H1 (cell line): Measurements from ENCODE around the gene FBN2. TPM values are rescaled to one million over a fixed set of nuclear protein-coding genes. Genes with fewer than 3 reads are reported as not detected.

Source experiments
- CTCF ChIA-PET: fragments of 300-600 bp; sonication (Branson Sonifier 250); formaldehyde crosslinking; loops from one replicate; lab custom pipeline; 2021; ENCODE audit not compliant: partially characterized antibody; lab: Charles Lee
- POLR2A ChIA-PET: fragments of 300-600 bp; sonication (Branson Sonifier 250); formaldehyde crosslinking; loops from one replicate; lab custom pipeline; 2021; ENCODE audit warnings: inconsistent platforms; ENCODE audit not compliant: partially characterized antibody; lab: Charles Lee
- DNase-seq, 2 experiments: peaks; one replicate each; pipeline versions ENCODE4 v3.0.0 to v3.0.0-alpha.2; 2010 to 2022; ENCODE audit warnings: low spot score in 2 of 2, low read depth in 1 of 2, mixed read lengths in 1 of 2
- FAIRE-seq: peaks from 2 replicates; lab custom pipeline; 2011; peaks lifted over from hg19 to GRCh38; lab: Jason Lieb, UNC
- H2AFZ ChIP-seq: 2 replicates; pipeline ENCODE4 v1.8.1; 2012; ENCODE audit warnings: low read length, inconsistent platforms
- H2AK5ac ChIP-seq: 2 replicates; pipeline ENCODE4 v1.6.1; 2013; ENCODE audit warnings: low read depth, low read length
- H2BK120ac ChIP-seq: replicated peaks from 2 replicates; pipeline ENCODE3; 2013; ENCODE audit warnings: low read depth, low read length, inconsistent platforms
- H2BK12ac ChIP-seq: 2 replicates; pipeline ENCODE4 v1.6.1; 2013; ENCODE audit warnings: low read depth, low read length
- H2BK15ac ChIP-seq: 2 replicates; pipeline ENCODE4 v1.6.1; 2013; ENCODE audit warnings: low read length
- H2BK20ac ChIP-seq: 2 replicates; pipeline ENCODE4 v1.6.1; 2013; ENCODE audit warnings: low read length
- H2BK5ac ChIP-seq: 2 replicates; pipeline ENCODE4 v1.6.1; 2013; ENCODE audit warnings: low read depth, low read length
- H3K14ac ChIP-seq: 2 replicates; pipeline ENCODE4 v1.6.1; 2013; ENCODE audit warnings: inconsistent platforms; ENCODE audit not compliant: insufficient read length
- H3K18ac ChIP-seq: 2 replicates; pipeline ENCODE4 v1.6.1; 2013; ENCODE audit warnings: low read length; ENCODE audit errors: extremely low read depth
- H3K23ac ChIP-seq: 2 replicates; pipeline ENCODE4 v1.6.1; 2013; ENCODE audit warnings: inconsistent platforms; ENCODE audit not compliant: insufficient read length
- H3K23me2 ChIP-seq: 2 replicates; pipeline ENCODE4 v1.6.1; 2013; ENCODE audit warnings: low read depth, low read length
- H3K27ac ChIP-seq: 2 replicates; pipeline ENCODE4 v1.6.1; 2011; ENCODE audit warnings: low read depth, low read length, inconsistent platforms
- H3K27me3 ChIP-seq, 4 experiments: replicated peaks in 1 of 4; 1 replicate in 1 of 4; 2 replicates in 3 of 4; pipeline versions ENCODE4 v1.6.1 to v1.8.1; 2011 to 2013; ENCODE audit warnings: low read length in 3 of 4, mild to moderate bottlenecking in 3 of 4, inconsistent platforms in 2 of 4, mixed read lengths in 2 of 4, moderate library complexity in 1 of 4; ENCODE audit not compliant: control insufficient read depth in 3 of 4, insufficient read depth in 3 of 4; ENCODE audit errors: extremely low read depth in 1 of 4
- H3K36me3 ChIP-seq, 4 experiments: 2 replicates each; pipeline versions ENCODE4 v1.6.1 to v1.8.1; 2011 to 2013; ENCODE audit warnings: mild to moderate bottlenecking in 4 of 4, low read length in 3 of 4, moderate library complexity in 2 of 4, control low read depth in 1 of 4, inconsistent platforms in 1 of 4; ENCODE audit not compliant: insufficient read depth in 4 of 4, control insufficient read depth in 2 of 4
- H3K4ac ChIP-seq: replicated peaks from 2 replicates; pipeline ENCODE3; 2013; ENCODE audit warnings: low read length, low read depth, mixed read lengths, inconsistent platforms; ENCODE audit not compliant: insufficient read length
- H3K4me1 ChIP-seq, 4 experiments: replicated peaks in 1 of 4; 1 replicate in 1 of 4; 2 replicates in 3 of 4; pipeline versions ENCODE4 v1.6.1 to v1.8.1; 2011 to 2013; ENCODE audit warnings: low read length in 3 of 4, inconsistent platforms in 2 of 4, mixed read lengths in 1 of 4; ENCODE audit not compliant: insufficient read depth in 4 of 4, control insufficient read depth in 3 of 4
- H3K4me2 ChIP-seq, 2 experiments: 2 replicates each; pipeline versions ENCODE4 v1.6.1 to v1.8.1; 2011 to 2013; ENCODE audit warnings: low read depth in 2 of 2, low read length in 2 of 2, control low read depth in 1 of 2, inconsistent platforms in 1 of 2, mild to moderate bottlenecking in 1 of 2; ENCODE audit not compliant: insufficient read depth in 1 of 2
- H3K4me3 ChIP-seq, 4 experiments: fragments of 200-600, 300-600 bp in 1 of 4; sonication (generic), shearing (Covaris generic), sonication (Bioruptor Twin) in 1 of 4; 2 replicates each; pipeline versions ENCODE4 v1.5.1 to v1.8.1; 2011 to 2016; ENCODE audit warnings: low read length in 4 of 4, low read depth in 3 of 4, control low read depth in 2 of 4, inconsistent platforms in 2 of 4, mild to moderate bottlenecking in 2 of 4, mixed read lengths in 1 of 4, moderate library complexity in 1 of 4; ENCODE audit not compliant: insufficient read depth in 2 of 4; ENCODE audit errors: extremely low read depth in 1 of 4
- H3K56ac ChIP-seq: replicated peaks from 2 replicates; pipeline ENCODE3; 2013; ENCODE audit warnings: low read depth, mild to moderate bottlenecking, mixed read lengths, low read length, inconsistent platforms; ENCODE audit not compliant: insufficient read length
- H3K79me1 ChIP-seq: 2 replicates; pipeline ENCODE4 v1.6.1; 2013; ENCODE audit warnings: low read depth, low read length, control low read depth
- H3K79me2 ChIP-seq, 2 experiments: 2 replicates each; pipeline versions ENCODE4 v1.6.1 to v1.8.1; 2012 to 2013; ENCODE audit warnings: low read length in 2 of 2, mild to moderate bottlenecking in 2 of 2, inconsistent platforms in 1 of 2; ENCODE audit not compliant: insufficient read depth in 2 of 2, control insufficient read depth in 1 of 2
- H3K9ac ChIP-seq, 4 experiments: replicated peaks in 1 of 4; 1 replicate in 1 of 4; 2 replicates in 3 of 4; pipeline versions ENCODE4 v1.6.1 to v1.8.1; 2011 to 2013; ENCODE audit warnings: low read depth in 3 of 4, low read length in 3 of 4, control low read depth in 2 of 4, mild to moderate bottlenecking in 2 of 4, moderate library complexity in 2 of 4, inconsistent platforms in 1 of 4; ENCODE audit errors: extremely low read depth in 1 of 4
- H3K9me3 ChIP-seq, 2 experiments: 2 replicates each; pipeline versions ENCODE4 v1.6.1 to v1.8.1; 2012 to 2013; ENCODE audit warnings: mild to moderate bottlenecking in 2 of 2, moderate library complexity in 2 of 2, control low read depth in 1 of 2, inconsistent platforms in 1 of 2, low read depth in 1 of 2, low read length in 1 of 2, mixed read lengths in 1 of 2; ENCODE audit not compliant: insufficient read depth in 2 of 2
- H4K20me1 ChIP-seq, 2 experiments: replicated peaks in 1 of 2; 2 replicates each; pipeline versions ENCODE3 to v1.8.1; 2011 to 2013; ENCODE audit warnings: inconsistent platforms in 2 of 2, low read length in 2 of 2, mild to moderate bottlenecking in 1 of 2; ENCODE audit not compliant: insufficient read depth in 2 of 2, control insufficient read depth in 1 of 2
- H4K5ac ChIP-seq: 2 replicates; pipeline ENCODE4 v1.6.1; 2013; ENCODE audit warnings: low read length, low read depth, mixed read lengths, inconsistent platforms; ENCODE audit not compliant: insufficient read length
- H4K8ac ChIP-seq: 2 replicates; pipeline ENCODE4 v1.8.0; 2013; ENCODE audit warnings: mild to moderate bottlenecking, moderate library complexity, low read length, inconsistent platforms; ENCODE audit not compliant: insufficient read depth; ENCODE audit errors: extremely low read depth
- H4K91ac ChIP-seq: replicated peaks from 2 replicates; pipeline ENCODE3; 2013; ENCODE audit warnings: low read length, mixed read lengths, inconsistent platforms; ENCODE audit not compliant: insufficient read length
- ASH2L ChIP-seq: fragments of 200-600, 300-600 bp; sonication (generic); IDR thresholded peaks from one replicate; pipeline ENCODE4 v1.7.1; 2017; ENCODE audit warnings: low read length
- CBX5 ChIP-seq: fragments of 300-800, 300-1000 bp; sonication (generic); IDR thresholded peaks from 2 replicates; pipeline ENCODE4 v1.7.1; 2016; ENCODE audit warnings: antibody characterized with exemption, low read length, low read depth
- CHD1 ChIP-seq: IDR thresholded peaks from 2 replicates; pipeline ENCODE4 v1.6.1; 2012; ENCODE audit warnings: low read depth, low read length, improper control_type of control experiment
- CREB1 ChIP-seq: IDR thresholded peaks from 2 replicates; pipeline ENCODE4 v1.6.1; 2012; ENCODE audit warnings: inconsistent platforms
- E2F6 ChIP-seq: IDR thresholded peaks from 2 replicates; pipeline ENCODE4 v1.6.1; 2012; ENCODE audit warnings: inconsistent platforms
- HDAC6 ChIP-seq: IDR thresholded peaks from one replicate; pipeline ENCODE4 v1.7.1; 2012; ENCODE audit warnings: low read depth, mild to moderate bottlenecking, inconsistent platforms, low read length, moderate library complexity
- NANOG ChIP-seq: IDR thresholded peaks from 2 replicates; pipeline ENCODE4 v1.6.1; 2011; ENCODE audit warnings: low read length, low read depth, mild to moderate bottlenecking, inconsistent platforms; ENCODE audit not compliant: insufficient read depth, poor library complexity, severe bottlenecking
- RXRA ChIP-seq: IDR thresholded peaks from 2 replicates; pipeline ENCODE4 v1.6.1; 2011; ENCODE audit warnings: low read depth, mild to moderate bottlenecking, low read length, moderate library complexity; ENCODE audit not compliant: insufficient read depth
- SIRT6 ChIP-seq: IDR thresholded peaks from one replicate; pipeline ENCODE4 v1.7.1; 2012; ENCODE audit warnings: low read length, inconsistent platforms
- SP4 ChIP-seq: IDR thresholded peaks from 2 replicates; pipeline ENCODE4 v1.6.1; 2012; ENCODE audit warnings: low read length, inconsistent platforms
- SRF ChIP-seq: IDR thresholded peaks from 2 replicates; pipeline ENCODE4 v1.6.1; 2011; ENCODE audit warnings: mild to moderate bottlenecking, low read depth, low read length, moderate library complexity
- TAF1 ChIP-seq: IDR thresholded peaks from 2 replicates; pipeline ENCODE4 v1.6.1; 2011; ENCODE audit warnings: mild to moderate bottlenecking, low read depth, low read length
- ZNF274 ChIP-seq: IDR thresholded peaks from 2 replicates; pipeline ENCODE4 v1.7.0; 2012; ENCODE audit warnings: low read length, borderline replicate concordance; ENCODE audit errors: extremely low read depth
- WGBS, 2 experiments: shearing (Covaris generic) in 1 of 2; methylation state at CpG; one replicate each; pipeline versions ENCODE4 v1.1.6 to v1.1.7; 2013 to 2015; ENCODE audit warnings: low lambda C conversion rate in 2 of 2, mixed read lengths in 2 of 2, inconsistent platforms in 1 of 2, low coverage in 1 of 2, missing lambda C conversion rate in 1 of 2; ENCODE audit not compliant: insufficient replicate concordance in 2 of 2, insufficient coverage in 1 of 2, insufficient read length in 1 of 2; ENCODE audit errors: extremely low coverage in 1 of 2, missing lambda C conversion rate in 1 of 2; 5-methylcytosine and 5-hydroxymethylcytosine counted together
- polyA plus RNA-seq, 7 experiments: library from polyadenylated mRNA; depleted of rRNA in 3 of 7; stranded (reverse) in 5 of 7; unstranded in 2 of 7; fragments of >200 nt in 5 of 7; fragments of 200-250 nt in 2 of 7; gene quantifications; 1 replicate in 5 of 7; 2 replicates in 1 of 7; 4 replicates in 1 of 7; pipeline versions ENCODE4 v1.2.1 to v1.2.3, GENCODE V29; 2011 to 2013; ENCODE audit warnings: missing spikeins in 2 of 7, mixed read lengths in 2 of 7
- total RNA-seq: library from RNA; stranded (reverse); fragmentation: NEBNext Ultra II Directional; extraction: Animal tissue kit (Norgen Biotek cat#: 25700); gene quantifications from 2 replicates; pipeline ENCODE4 v1.2.1, GENCODE V29; 2021

Gene FBN2
- total and polyA plus RNA-seq, 2 of the 8 experiments (the other 6 are each of a cell fraction or from before 2014, with no cell fraction given) = 14.1 to 16.3 TPM

- no peak overlapping the region for H2BK5ac ChIP-seq
- no peak overlapping the region for H3K18ac ChIP-seq
- H3K27ac ChIP-seq = no peak overlapping the region
- no peaks in the 10 kb centered on the region for H3K27me3 ChIP-seq
- H4K5ac ChIP-seq = no peak overlapping the region
- H3K14ac ChIP-seq = no peak overlapping the region
- H3K79me2 ChIP-seq = no peaks in the 10 kb centered on the region
- H3K79me1 ChIP-seq = no peaks in the 10 kb centered on the region
- no peak overlapping the region for H3K56ac ChIP-seq
- CTCF ChIA-PET = interaction anchor here (0.6 to 1.1 kb wide), 2 partner anchors 19 to 402 kb away, joined by 3 read pairs; no protein-coding TSS in a partner anchor
- no peak overlapping the region for H3K4me2 ChIP-seq
- POLR2A ChIA-PET = no interaction called here
- no peak overlapping the region for H3K4me3 ChIP-seq
- H2BK120ac ChIP-seq = no peak overlapping the region
- H3K4me1 ChIP-seq = no peaks in the 10 kb centered on the region
- H4K91ac ChIP-seq = no peak overlapping the region
- no peak overlapping the region for H2AFZ ChIP-seq
- no peak overlapping the region for H2BK20ac ChIP-seq
- FAIRE-seq = no peak
- 0 out of 4 replicates have a peak, but pooled peaks cover 0 to 4% of the 10 kb centered on the region in 2 experiments for H3K9me3 ChIP-seq
- H3K23me2 ChIP-seq = no peaks in the 10 kb centered on the region
- H2AK5ac ChIP-seq = no peak overlapping the region
- H3K4ac ChIP-seq = no peak overlapping the region
- H4K8ac ChIP-seq = no peak overlapping the region
- no peak overlapping the region for H2BK12ac ChIP-seq
- no peaks in the 10 kb centered on the region for H4K20me1 ChIP-seq
- no peak overlapping the region for H3K9ac ChIP-seq
- no peak for DNase-seq
- H3K36me3 ChIP-seq = no peaks in the 10 kb centered on the region
- H3K23ac ChIP-seq = no peak overlapping the region
- H2BK15ac ChIP-seq = no peak overlapping the region
- WGBS, 2 experiments = 86% methylated on average over 2 of the region's 2 CpGs; no CpG with 5 or more reads in 1 of the 2 experiments
- TF ChIP-seq RXRA = no peak
- TF ChIP-seq CHD1 = no peak
- TF ChIP-seq E2F6 = no peak
- TF ChIP-seq HDAC6 = no peak
- TF ChIP-seq ZNF274 = no peak
- no peak for TF ChIP-seq ASH2L
- TF ChIP-seq SRF = no peak
- TF ChIP-seq CREB1 = no peak
- no peak for TF ChIP-seq TAF1
- no peak for TF ChIP-seq CBX5
- TF ChIP-seq SIRT6 = no peak
- TF ChIP-seq SP4 = no peak
- no peak for TF ChIP-seq NANOG
Observed at GRCh38 chr5:128252756-128253155, 285.3 kb downstream of the FBN2 start.
